ENCODE results near the gene SLC5A9.
"Not testable (repeated sequence)": the region's sequence is repeated elsewhere in the genome, so short reads cannot be mapped to it uniquely, and the experiment has no call there.

The SLC5A9 gene

GRCh38 chr1:48248356-48248755, 25.8 kb downstream of the SLC5A9 start:
- DNase-seq (ENCODE audit: insufficient read length) (no peak), FAIRE-seq (no peak)
- TF ChIP-seq POLR2AphosphoS5 (IDR thresholded peaks at IDR 0.05; ENCODE audit: low read depth, low read length): no peak
- TF ChIP-seq TAF1 (IDR thresholded peaks at IDR 0.05; ENCODE audit: borderline replicate concordance, low read depth, low read length): no peak

DNA sequence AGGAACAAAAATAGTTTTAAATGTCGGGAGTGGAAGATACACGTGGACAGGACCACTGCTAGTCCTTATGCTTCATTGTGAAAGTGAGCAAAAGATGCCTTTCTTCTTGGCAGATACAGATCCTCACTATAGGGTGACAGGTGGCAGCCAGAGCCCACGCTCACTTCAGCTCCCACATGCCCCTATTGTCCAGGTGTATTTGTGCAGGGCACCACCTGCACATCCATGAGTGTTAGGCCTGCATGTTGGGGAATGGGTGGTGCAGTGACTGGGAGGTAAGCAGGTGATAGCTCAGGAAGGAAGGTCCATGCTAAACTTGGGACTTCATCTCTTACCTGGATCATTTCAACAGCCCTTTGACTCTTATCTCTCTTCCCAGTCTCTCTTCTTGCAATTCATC, 27.4 kb downstream of the SLC5A9 start:
- FAIRE-seq (no peak), DNase-seq (ENCODE audit: insufficient read length) (no peak)
- TF ChIP-seq POLR2A (IDR thresholded peaks at IDR 0.05; ENCODE audit: low read depth, low read length) (no peak), TAF1 (IDR thresholded peaks at IDR 0.05; ENCODE audit: borderline replicate concordance, low read depth, low read length) (no peak), POLR2AphosphoS5 (IDR thresholded peaks at IDR 0.05; ENCODE audit: low read depth, low read length) (no peak)

- DNase-seq (ENCODE audit: insufficient read length): no peak
- FAIRE-seq: no peak
- TF ChIP-seq POLR2AphosphoS5 (IDR thresholded peaks at IDR 0.05; ENCODE audit: low read depth, low read length): no peak
Observed at GRCh38 chr1:48250572-48250971, 28.1 kb downstream of the SLC5A9 start.

DNA sequence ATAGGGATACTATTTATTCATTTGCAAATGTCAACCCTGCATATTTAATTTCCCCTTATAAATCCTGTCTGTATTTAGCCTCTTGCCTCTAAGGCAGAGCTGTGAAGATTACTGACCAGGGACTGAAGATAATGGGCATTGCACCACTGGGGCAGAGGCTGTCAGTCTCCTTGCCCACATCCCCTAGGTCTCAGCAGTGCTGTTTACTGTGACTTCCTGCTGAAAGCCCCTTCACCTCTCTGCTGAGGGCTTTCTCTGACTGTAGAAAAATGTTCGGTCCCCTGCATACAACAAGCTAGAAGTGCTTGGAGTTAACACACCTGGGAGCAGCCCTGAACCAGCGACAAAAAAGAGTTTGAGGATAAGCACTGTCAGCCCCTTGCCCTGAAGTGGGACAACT, 28.8 kb downstream of the SLC5A9 start:
- no peak for DNase-seq (ENCODE audit: insufficient read length)
- no peak for FAIRE-seq
- no peak for TF ChIP-seq POLR2A (IDR thresholded peaks at IDR 0.05; ENCODE audit: low read depth, low read length)
- no peak for TF ChIP-seq POLR2AphosphoS5 (IDR thresholded peaks at IDR 0.05; ENCODE audit: low read depth, low read length)
- no peak for TF ChIP-seq TAF1 (IDR thresholded peaks at IDR 0.05; ENCODE audit: borderline replicate concordance, low read depth, low read length)

DNA sequence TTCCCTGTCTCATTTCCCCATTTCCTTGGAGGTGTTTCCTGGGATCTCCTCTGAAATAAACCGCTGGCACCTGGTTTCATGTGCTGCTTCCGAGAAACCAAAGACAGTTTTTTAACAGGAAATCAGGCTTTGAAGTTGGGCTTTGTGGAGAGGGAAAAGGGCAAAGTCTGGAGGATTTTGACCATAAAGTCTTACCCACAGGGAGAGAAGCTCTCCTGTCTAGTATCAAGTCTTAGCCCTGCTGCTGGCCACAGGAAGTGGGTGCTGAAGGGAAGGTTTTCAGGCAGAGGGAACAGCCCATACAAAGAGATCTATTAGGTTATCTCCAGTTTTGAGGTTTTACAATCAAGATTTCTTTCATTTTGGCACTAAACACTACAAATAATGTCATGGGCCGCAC, 29.3 kb downstream of the SLC5A9 start:
- DNase-seq (ENCODE audit: insufficient read length) (no peak), FAIRE-seq (no peak)
- TF ChIP-seq POLR2AphosphoS5 (IDR thresholded peaks at IDR 0.05; ENCODE audit: low read depth, low read length) (no peak), TAF1 (IDR thresholded peaks at IDR 0.05; ENCODE audit: borderline replicate concordance, low read depth, low read length) (no peak), POLR2A (IDR thresholded peaks at IDR 0.05; ENCODE audit: low read depth, low read length) (no peak)

DNA sequence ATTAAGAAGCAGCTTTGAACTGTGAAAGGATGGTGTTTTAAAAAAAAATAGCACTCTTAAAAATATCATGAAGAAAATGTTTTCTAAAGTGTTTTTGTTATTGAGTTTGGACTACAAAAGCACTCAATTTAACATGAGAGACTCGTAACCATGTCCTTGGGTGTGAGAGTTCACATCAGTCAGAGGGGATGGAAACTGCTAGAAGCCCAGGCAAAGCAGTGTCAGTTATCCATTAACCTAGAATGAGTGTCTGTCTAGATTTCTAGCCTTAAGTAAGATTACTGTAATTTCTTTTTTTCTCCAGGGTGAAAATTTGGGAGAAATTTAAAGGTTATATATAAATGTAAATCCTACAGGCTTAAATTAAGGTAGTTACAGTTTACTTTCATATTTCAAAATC, 31.7 kb downstream of the SLC5A9 start:
- no peak for TF ChIP-seq POLR2AphosphoS5 (IDR thresholded peaks at IDR 0.05; ENCODE audit: low read depth, low read length)
- no peak for FAIRE-seq
- DNase-seq (ENCODE audit: insufficient read length): no peak

GRCh38 chr1:48258106-48258505, 35.6 kb downstream of the SLC5A9 start:
- TF ChIP-seq TAF1 (IDR thresholded peaks at IDR 0.05; ENCODE audit: borderline replicate concordance, low read depth, low read length) (no peak), POLR2AphosphoS5 (IDR thresholded peaks at IDR 0.05; ENCODE audit: low read depth, low read length) (no peak), POLR2A (IDR thresholded peaks at IDR 0.05; ENCODE audit: low read depth, low read length) (no peak)
- DNase-seq (ENCODE audit: insufficient read length) (no peak), FAIRE-seq (no peak)

DNA sequence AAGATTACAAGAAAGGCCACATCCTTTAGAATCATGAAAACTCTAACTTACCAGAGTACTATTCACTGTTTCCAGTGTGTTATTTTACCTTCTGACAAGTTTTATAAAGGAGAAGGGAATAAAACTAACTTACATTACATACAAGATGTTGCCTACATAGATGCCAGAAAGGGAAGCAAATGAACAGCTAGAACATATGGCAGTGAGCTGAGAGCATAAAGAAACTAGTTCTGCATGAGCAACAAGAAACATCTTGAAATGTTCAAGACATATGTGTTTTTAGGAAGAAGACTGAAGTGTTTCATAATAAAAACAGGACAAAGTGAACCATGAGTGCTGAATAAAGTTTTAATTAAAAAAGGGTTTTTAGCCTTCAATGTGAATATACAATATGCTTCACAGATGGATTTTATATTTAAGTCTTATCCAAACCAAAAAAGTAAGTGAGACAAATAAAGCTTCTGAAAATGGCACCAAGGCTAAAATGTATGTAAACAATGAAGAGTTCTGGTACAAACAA, 39.4 kb downstream of the SLC5A9 start:
- TF ChIP-seq POLR2A (IDR thresholded peaks at IDR 0.05; ENCODE audit: low read depth, low read length): no peak
- no peak for TF ChIP-seq TAF1 (IDR thresholded peaks at IDR 0.05; ENCODE audit: borderline replicate concordance, low read depth, low read length)
- no peak for TF ChIP-seq POLR2AphosphoS5 (IDR thresholded peaks at IDR 0.05; ENCODE audit: low read depth, low read length)
- DNase-seq (ENCODE audit: insufficient read length) (no peak), FAIRE-seq (no peak)

DNA sequence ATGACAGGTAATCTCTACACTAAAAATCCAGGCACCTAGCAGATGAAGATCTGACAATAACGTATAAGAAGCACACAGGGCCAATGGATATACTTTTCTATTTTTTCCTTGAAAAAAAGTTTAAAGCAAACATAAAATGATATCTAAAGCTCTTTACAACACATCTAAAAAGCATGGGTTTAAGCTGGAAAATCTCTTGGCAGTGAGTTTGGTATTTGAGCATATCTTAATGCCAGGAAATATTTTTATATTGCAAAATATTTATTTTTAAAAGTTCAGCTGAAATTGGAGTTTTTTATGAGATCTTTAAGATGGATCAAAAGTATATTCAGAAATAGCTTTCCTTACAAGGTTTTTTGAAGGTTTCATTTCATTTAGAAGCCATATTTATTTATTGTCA, 40.5 kb downstream of the SLC5A9 start:
- TF ChIP-seq POLR2A (IDR thresholded peaks at IDR 0.05; ENCODE audit: low read depth, low read length): no peak
- TF ChIP-seq POLR2AphosphoS5 (IDR thresholded peaks at IDR 0.05; ENCODE audit: low read depth, low read length): no peak
- TF ChIP-seq TAF1 (IDR thresholded peaks at IDR 0.05; ENCODE audit: borderline replicate concordance, low read depth, low read length): no peak
- FAIRE-seq: no peak
- no peak for DNase-seq (ENCODE audit: insufficient read length)

- no peak for FAIRE-seq
Observed at GRCh38 chr1:48266576-48266975, 44.1 kb downstream of the SLC5A9 start.

GRCh38 chr1:48277437-48277836, 54.9 kb downstream of the SLC5A9 start:
- not testable (repeated sequence) for DNase-seq (ENCODE audit: insufficient read length); FAIRE-seq

More at GRCh38 chr1:48266576-48266975, 44.1 kb downstream of the SLC5A9 start:
- TF ChIP-seq POLR2AphosphoS5 (IDR thresholded peaks at IDR 0.05; ENCODE audit: low read depth, low read length) (no peak), TAF1 (IDR thresholded peaks at IDR 0.05; ENCODE audit: borderline replicate concordance, low read depth, low read length) (no peak)
- no peak for DNase-seq (ENCODE audit: insufficient read length)

DNA sequence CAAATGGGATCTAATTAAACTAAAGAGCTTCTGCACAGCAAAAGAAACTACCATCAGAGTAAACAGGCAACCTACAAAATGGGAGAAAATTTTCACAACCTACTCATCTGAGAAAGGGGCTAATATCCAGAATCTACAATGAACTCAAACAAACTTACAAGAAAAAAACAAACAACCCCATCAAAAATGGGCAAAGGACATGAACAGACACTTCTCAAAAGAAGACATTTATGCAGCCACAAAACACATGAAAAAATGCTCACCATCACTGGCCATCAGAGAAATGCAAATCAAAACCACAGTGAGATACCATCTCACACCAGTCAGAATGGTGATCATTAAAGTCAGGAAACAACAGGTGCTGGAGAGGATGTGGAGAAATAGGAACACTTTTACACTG, 59.8 kb downstream of the SLC5A9 start:
- not testable (repeated sequence) for FAIRE-seq; DNase-seq (ENCODE audit: insufficient read length)

- not testable (repeated sequence) for FAIRE-seq
Observed at GRCh38 chr1:48284696-48285420, 62.3 kb downstream of the SLC5A9 start.

More at GRCh38 chr1:48284696-48285420, 62.3 kb downstream of the SLC5A9 start:
- not testable (repeated sequence) for DNase-seq (ENCODE audit: insufficient read length)
